D721Med (cell line): Measurements from ENCODE around the gene WHRN.

Experiments
- DNase-seq: peaks from one replicate; pipeline ENCODE4 v3.0.0; 2011; ENCODE audit warnings: low spot score; ENCODE audit not compliant: insufficient read length
- FAIRE-seq: peaks from 2 replicates; lab custom pipeline; 2011; peaks lifted over from hg19 to GRCh38; lab: Jason Lieb, UNC
- CTCF ChIP-seq: IDR thresholded peaks from 2 replicates; pipeline ENCODE4 v1.5.1; 2012; ENCODE audit warnings: mild to moderate bottlenecking, control low read depth; ENCODE audit not compliant: insufficient read depth; ENCODE audit errors: missing control alignments

WHRN gene

GRCh38 chr9:114376586-114377445 lies 128.5 kb downstream of the WHRN start:
- no peak for TF ChIP-seq CTCF
- no peak for FAIRE-seq
- no peak for DNase-seq

- FAIRE-seq (no peak), DNase-seq (no peak)
- no peak for TF ChIP-seq CTCF
Measured at GRCh38 chr9:114375386-114376175, 129.7 kb downstream of the WHRN start.

- DNase-seq = no peak
- TF ChIP-seq CTCF = no peak
- no peak for FAIRE-seq
Measured at GRCh38 chr9:114374936-114375335, 130.3 kb downstream of the WHRN start.

- no peak for TF ChIP-seq CTCF
- FAIRE-seq (no peak), DNase-seq (no peak)
Measured at GRCh38 chr9:114373960-114374730, 131.1 kb downstream of the WHRN start.

GRCh38 chr9:114372921-114373448 lies 132.3 kb downstream of the WHRN start:
- no peak for DNase-seq
- no peak for FAIRE-seq
- TF ChIP-seq CTCF = no peak

GRCh38 chr9:114371973-114372917 lies 133.0 kb downstream of the WHRN start:
- no peak for TF ChIP-seq CTCF
- no peak for FAIRE-seq
- no peak for DNase-seq
